ENCODE results near the gene CYP26B1.

GRCh38 chr2:72136933-72137497 lies 10.6 kb downstream of the CYP26B1 start:
- TF ChIP-seq, protein P1, sequence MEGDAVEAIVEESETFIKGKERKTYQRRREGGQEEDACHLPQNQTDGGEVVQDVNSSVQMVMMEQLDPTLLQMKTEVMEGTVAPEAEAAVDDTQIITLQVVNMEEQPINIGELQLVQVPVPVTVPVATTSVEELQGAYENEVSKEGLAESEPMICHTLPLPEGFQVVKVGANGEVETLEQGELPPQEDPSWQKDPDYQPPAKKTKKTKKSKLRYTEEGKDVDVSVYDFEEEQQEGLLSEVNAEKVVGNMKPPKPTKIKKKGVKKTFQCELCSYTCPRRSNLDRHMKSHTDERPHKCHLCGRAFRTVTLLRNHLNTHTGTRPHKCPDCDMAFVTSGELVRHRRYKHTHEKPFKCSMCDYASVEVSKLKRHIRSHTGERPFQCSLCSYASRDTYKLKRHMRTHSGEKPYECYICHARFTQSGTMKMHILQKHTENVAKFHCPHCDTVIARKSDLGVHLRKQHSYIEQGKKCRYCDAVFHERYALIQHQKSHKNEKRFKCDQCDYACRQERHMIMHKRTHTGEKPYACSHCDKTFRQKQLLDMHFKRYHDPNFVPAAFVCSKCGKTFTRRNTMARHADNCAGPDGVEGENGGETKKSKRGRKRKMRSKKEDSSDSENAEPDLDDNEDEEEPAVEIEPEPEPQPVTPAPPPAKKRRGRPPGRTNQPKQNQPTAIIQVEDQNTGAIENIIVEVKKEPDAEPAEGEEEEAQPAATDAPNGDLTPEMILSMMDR (IDR thresholded peaks at IDR 0.05): no peak
- no peak for TF ChIP-seq POLR2A (IDR thresholded peaks at IDR 0.05)
